Kidney (tissue), 14 donors: ENCODE results near the gene COX15. TPM values are rescaled to one million over a fixed set of nuclear protein-coding genes. Genes with fewer than 3 reads are reported as not detected.

Experiments
- DNase-seq, 5 donors: peaks; one replicate each; pipeline ENCODE4 v3.0.0-alpha.2; 2013 to 2020
- FAIRE-seq: peaks from 2 replicates; lab custom pipeline; 2012; peaks lifted over from hg19 to GRCh38; lab: Jason Lieb, UNC
- H3K27ac ChIP-seq, 2 donors: one replicate each; pipeline ENCODE4 v1.7.0; 2013; ENCODE audit warnings: low read depth in 2 of 2, low read length in 2 of 2, inconsistent platforms in 1 of 2
- H3K27me3 ChIP-seq: one replicate; pipeline ENCODE4 v1.7.1; 2013; ENCODE audit warnings: low read length, inconsistent platforms; ENCODE audit not compliant: control insufficient read depth, insufficient read depth
- H3K36me3 ChIP-seq, 3 donors: one replicate each; pipeline versions ENCODE4 v1.7.0 to v1.7.1; 2013; ENCODE audit warnings: low read length in 3 of 3, control low read depth in 1 of 3, inconsistent platforms in 1 of 3; ENCODE audit not compliant: insufficient read depth in 3 of 3, control insufficient read depth in 2 of 3
- H3K4me1 ChIP-seq, 3 donors: one replicate each; pipeline versions ENCODE4 v1.7.0 to v1.7.1; 2013; ENCODE audit warnings: low read length in 3 of 3, inconsistent platforms in 1 of 3, low read depth in 1 of 3; ENCODE audit not compliant: control insufficient read depth in 2 of 3, insufficient read depth in 2 of 3
- H3K4me3 ChIP-seq, 3 donors: one replicate each; pipeline versions ENCODE4 v1.7.0 to v1.8.1; 2013; ENCODE audit warnings: low read length in 3 of 3, control low read depth in 1 of 3, inconsistent platforms in 1 of 3
- H3K9ac ChIP-seq, 3 donors: one replicate each; pipeline versions ENCODE4 v1.7.0 to v1.7.1; 2013; ENCODE audit warnings: low read length in 3 of 3, control low read depth in 1 of 3, inconsistent platforms in 1 of 3
- H3K9me3 ChIP-seq, 3 donors: one replicate each; pipeline versions ENCODE4 v1.7.0 to v1.7.1; 2013; ENCODE audit warnings: low read length in 3 of 3, control low read depth in 1 of 3, inconsistent platforms in 1 of 3; ENCODE audit not compliant: control insufficient read depth in 2 of 3, insufficient read depth in 1 of 3
- CTCF ChIP-seq: IDR thresholded peaks from 3 replicates; pipeline ENCODE4 v1.5.1; 2012; ENCODE audit warnings: mild to moderate bottlenecking, moderate library complexity, borderline replicate concordance; ENCODE audit not compliant: insufficient read depth; ENCODE audit errors: extremely low read depth
- intact Hi-C: fragments of 100-400 bp; cut with DNase I; formaldehyde crosslinking; loops from one replicate; pipeline ENCODE4 v1.11.1; 2022
- polyA plus RNA-seq: library from polyadenylated mRNA; stranded (reverse); fragments of 350-450 nt; fragmentation: Illumina TruSeq; extraction: RNeasy Lipid Tissue Mini Kit (QIAGEN cat#74804); gene quantifications from one replicate; pipeline ENCODE4 v1.2.3, GENCODE V29; 2014; ENCODE audit warnings: low read depth, low replicate concordance; ENCODE audit not compliant: insufficient read depth
- total RNA-seq: library from RNA; stranded (reverse); fragmentation: NEBNext Ultra II Directional; extraction: Animal tissue kit (Norgen Biotek cat#: 25700); gene quantifications from one replicate; pipeline ENCODE4 v1.2.1, GENCODE V29; 2021
- donor health status: control.
- donor health status: control.
- donor health status: control.
- donor health status: control.
- donor health status: control.
- donor health status: DM: yes; HTN: yes; CAD: no.
- donor health status: Normal renal cell carcinoma (clear cell type).

Gene COX15
- total and polyA plus RNA-seq, 2 donors from 2014 or later, result 30.9 to 40.4 TPM

DNA sequence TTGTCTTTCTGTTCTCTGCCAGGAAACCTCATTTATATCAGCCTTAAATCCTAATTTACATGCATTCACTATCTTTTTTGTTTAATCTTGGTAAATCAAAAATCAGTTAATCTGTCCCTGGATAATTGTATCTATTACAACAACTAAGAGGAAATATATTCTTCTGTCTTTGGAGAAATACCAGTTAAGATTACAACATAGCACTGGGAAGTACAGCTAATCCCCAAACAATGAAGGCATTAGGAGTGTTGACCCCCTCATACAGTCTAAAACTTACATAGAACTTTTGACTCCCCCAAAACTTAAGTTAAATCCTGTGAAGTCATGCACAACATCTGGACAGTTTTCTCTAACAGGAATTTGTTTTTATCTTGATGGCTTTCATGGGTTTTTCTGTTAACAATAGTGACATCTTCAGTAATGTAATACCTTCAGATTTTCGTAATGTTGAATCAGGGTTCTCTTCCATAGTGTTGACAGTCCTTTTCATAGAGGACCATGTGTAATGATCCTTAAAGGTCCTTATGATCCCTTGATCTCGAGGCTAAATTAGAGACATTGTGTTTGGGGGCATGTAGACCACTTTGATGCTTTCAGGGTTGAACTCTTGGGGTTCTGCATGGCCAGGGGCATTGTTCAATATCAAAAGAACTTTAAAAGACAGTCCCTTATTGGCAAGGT lies 26.4 kb upstream of the COX15 start:
- Histone ChIP-seq H3K27me3 (no peaks in the 10 kb centered on the region), H3K4me1 (no peaks in the 10 kb centered on the region), H3K27ac (no peak overlapping the region), H3K9me3 (no peaks in the 10 kb centered on the region), H3K4me3 (no peak overlapping the region), H3K9ac (no peak overlapping the region), H3K36me3 (peaks cover 2 to 45% (median 12%) of the 10 kb centered on the region in 3 donors)
- FAIRE-seq (no peak), DNase-seq (peak in 2 of 5 donors; percentile 31 to 52)
- TF ChIP-seq CTCF, result no peak
- intact Hi-C loops, result no loop called here

GRCh38 chr10:99756159-99756558 lies 24.2 kb upstream of the COX15 start:
- no peak for TF ChIP-seq CTCF
- intact Hi-C loops, result no loop called here
- Histone ChIP-seq H3K36me3 (peaks cover 2 to 52% (median 12%) of the 10 kb centered on the region in 3 donors), H3K4me1 (no peaks in the 10 kb centered on the region), H3K9me3 (no peaks in the 10 kb centered on the region), H3K9ac (no peak overlapping the region), H3K27me3 (no peaks in the 10 kb centered on the region), H3K4me3 (no peak overlapping the region), H3K27ac (no peak overlapping the region)
- no peak for FAIRE-seq
- no peak for DNase-seq

- no peak for DNase-seq
- FAIRE-seq, result no peak
- intact Hi-C loops, result no loop called here
These were observed 22.7 kb upstream of the COX15 start for GRCh38 chr10:99754670-99755069.

More at GRCh38 chr10:99754670-99755069, 22.7 kb upstream of the COX15 start:
- H3K4me1 ChIP-seq, result no peaks in the 10 kb centered on the region
- H3K27me3 ChIP-seq, result no peaks in the 10 kb centered on the region
- TF ChIP-seq CTCF, result no peak
- H3K27ac ChIP-seq, result no peak overlapping the region
- peaks cover 2 to 47% (median 9%) of the 10 kb centered on the region in 3 donors for H3K36me3 ChIP-seq
- H3K4me3 ChIP-seq, result no peak overlapping the region
- H3K9ac ChIP-seq, result no peak overlapping the region
- H3K9me3 ChIP-seq, result no peaks in the 10 kb centered on the region
